Transverse colon (tissue), 4 donors: ENCODE measurements around the gene RAPGEF2. TPM values are rescaled to one million over a fixed set of nuclear protein-coding genes. Genes with fewer than 3 reads are reported as not detected.

Experiments
- DNase-seq: peaks from one replicate; pipeline ENCODE4 v3.0.0-alpha.2; 2019
- H3K27ac ChIP-seq, 4 donors: fragments of 200-600 bp; sonication (generic); 2 replicates each; pipeline ENCODE4 v1.5.1; 2016 to 2018; ENCODE audit warnings: inconsistent platforms in 4 of 4
- H3K27me3 ChIP-seq: fragments of 200-600 bp; sonication (generic); 2 replicates; pipeline ENCODE4 v1.5.1; 2017; ENCODE audit warnings: inconsistent platforms
- H3K36me3 ChIP-seq, 4 donors: fragments of 200-600 bp; sonication (generic); 2 replicates each; pipeline ENCODE4 v1.5.1; 2017 to 2019; ENCODE audit warnings: inconsistent platforms in 4 of 4
- H3K4me1 ChIP-seq, 4 donors: fragments of 200-600 bp; sonication (generic); 2 replicates each; pipeline ENCODE4 v1.5.1; 2017 to 2020; ENCODE audit warnings: inconsistent platforms in 4 of 4
- H3K4me3 ChIP-seq, 4 donors: fragments of 200-600 bp; sonication (generic); 1 replicate in 1 of 4; 2 replicates in 3 of 4; pipeline versions ENCODE4 v1.5.1 to v1.6.1; 2017 to 2019; ENCODE audit warnings: inconsistent platforms in 4 of 4
- H3K9me3 ChIP-seq, 2 donors: fragments of 200-600 bp; sonication (generic); 2 replicates each; pipeline ENCODE4 v1.5.1; 2017 to 2019; ENCODE audit warnings: inconsistent platforms in 2 of 2
- CTCF ChIP-seq, 5 experiments: fragments of 200-600 bp in 3 of 5; fragments of 450-650 bp in 2 of 5; sonication (generic) in 3 of 5; IDR thresholded peaks; 1 replicate in 2 of 5; 2 replicates in 3 of 5; pipeline ENCODE4 v1.5.1; 2016 to 2017; ENCODE audit warnings: antibody characterized with exemption in 5 of 5, inconsistent platforms in 3 of 5, mild to moderate bottlenecking in 2 of 5, moderate library complexity in 1 of 5
- EP300 ChIP-seq: sonication (generic); formaldehyde crosslinking; IDR thresholded peaks from one replicate; pipeline ENCODE4 v1.6.1; 2017; ENCODE audit warnings: antibody characterized with exemption, low read depth
- POLR2A ChIP-seq: fragments of 450-650 bp; IDR thresholded peaks from one replicate; pipeline ENCODE4 v1.6.1; 2016; ENCODE audit warnings: antibody characterized with exemption, mild to moderate bottlenecking, moderate library complexity
- POLR2AphosphoS5 ChIP-seq, 3 donors: sonication (generic); formaldehyde crosslinking; IDR thresholded peaks; one replicate each; pipeline ENCODE4 v1.6.1; 2016; ENCODE audit warnings: antibody characterized with exemption in 3 of 3
- WGBS, 2 donors: methylation state at CpG; one replicate each; pipeline ENCODE4 v1.1.5; 2018; ENCODE audit warnings: low coverage in 1 of 2; 5-methylcytosine and 5-hydroxymethylcytosine counted together
- in situ Hi-C, 4 donors: fragments of 200-750 bp; cut with MboI; loops; one replicate each; pipeline versions ENCODE4 v1.15.0 to v1.15.1; 2017; ENCODE audit warnings: low sequenced_read_pairs in 3 of 4, low pct_ligation_motif_present in 1 of 4, low pct_unique_long_range_greater_than_20kb in 1 of 4
- intact Hi-C: fragments of 100-400 bp; cut with DNase I; formaldehyde crosslinking; loops from one replicate; pipeline ENCODE4 v1.15.1; 2023; ENCODE audit warnings: low total_unique reads
- total RNA-seq, 4 donors: library from RNA; depleted of rRNA; stranded (reverse); fragments of >200 nt; gene quantifications; one replicate each; pipeline ENCODE4 v1.1.0, GENCODE V29; 2016

RAPGEF2 gene
- total RNA-seq, 4 donors from 2014 or later = 23.3 to 64.8 (median 49.6) TPM

- 86 to 92% methylated on average over 4 of the region's 4 CpGs for WGBS, 2 donors
- no peak for DNase-seq
- Histone ChIP-seq H3K36me3 (no peaks in the 10 kb centered on the region), H3K9me3 (no peaks in the 10 kb centered on the region), H3K27me3 (no peaks in the 10 kb centered on the region), H3K27ac (no peak overlapping the region), H3K4me3 (no peak overlapping the region), H3K4me1 (peaks cover 0 to 26% (median 9%) of the 10 kb centered on the region in 4 donors)
- TF ChIP-seq POLR2A = no peak
- TF ChIP-seq POLR2AphosphoS5 (IDR thresholded peaks at IDR 0.05) = no peak
- TF ChIP-seq EP300 = no peak
- TF ChIP-seq CTCF (IDR thresholded peaks at IDR 0.05) = no peak
- in situ Hi-C loops = no loop called here
- intact Hi-C loops = no loop called here
Measured at GRCh38 chr4:159155119-159155518, 52.2 kb downstream of the RAPGEF2 start.

- in situ Hi-C loops = no loop called here
- H3K27ac ChIP-seq = no peak overlapping the region
- no peaks in the 10 kb centered on the region for H3K27me3 ChIP-seq
- H3K4me3 ChIP-seq = no peak overlapping the region
- TF ChIP-seq POLR2A (no peak), CTCF (IDR thresholded peaks at IDR 0.05) (no peak), EP300 (no peak), POLR2AphosphoS5 (IDR thresholded peaks at IDR 0.05) (no peak)
- H3K36me3 ChIP-seq = no peaks in the 10 kb centered on the region
- intact Hi-C loops = no loop called here
- no peaks in the 10 kb centered on the region for H3K9me3 ChIP-seq
- H3K4me1 ChIP-seq = peaks cover 0 to 46% (median 12%) of the 10 kb centered on the region in 4 donors
- DNase-seq = no peak
Measured at GRCh38 chr4:159158083-159158617, 55.3 kb downstream of the RAPGEF2 start.

GRCh38 chr4:159158985-159159384 lies 56.1 kb downstream of the RAPGEF2 start:
- Histone ChIP-seq H3K4me3 (no peak overlapping the region), H3K36me3 (no peaks in the 10 kb centered on the region), H3K27ac (no peak overlapping the region), H3K9me3 (no peaks in the 10 kb centered on the region), H3K27me3 (no peaks in the 10 kb centered on the region), H3K4me1 (peaks cover 0 to 46% (median 12%) of the 10 kb centered on the region in 4 donors)
- in situ Hi-C loops = no loop called here
- intact Hi-C loops = no loop called here
- TF ChIP-seq POLR2A = no peak
- TF ChIP-seq EP300 = no peak
- no peak for TF ChIP-seq POLR2AphosphoS5 (IDR thresholded peaks at IDR 0.05)
- no peak for TF ChIP-seq CTCF (IDR thresholded peaks at IDR 0.05)
- no peak for DNase-seq
- WGBS, 2 donors = 69 to 70% methylated on average over 5 of the region's 5 CpGs

- DNase-seq = no peak
- WGBS, 2 donors = 72 to 74% methylated on average over 2 of the region's 2 CpGs
- TF ChIP-seq POLR2A (no peak), CTCF (IDR thresholded peaks at IDR 0.05) (no peak), POLR2AphosphoS5 (IDR thresholded peaks at IDR 0.05) (no peak), EP300 (no peak)
- Histone ChIP-seq H3K27ac (no peak overlapping the region), H3K4me1 (peaks cover 0 to 46% (median 12%) of the 10 kb centered on the region in 4 donors), H3K36me3 (no peaks in the 10 kb centered on the region), H3K9me3 (no peaks in the 10 kb centered on the region), H3K4me3 (no peak overlapping the region), H3K27me3 (no peaks in the 10 kb centered on the region)
- in situ Hi-C loops = no loop called here
- intact Hi-C loops = no loop called here
Measured at GRCh38 chr4:159159611-159160010, 56.7 kb downstream of the RAPGEF2 start.
